Keratinocyte (primary cell): Measurements from ENCODE around the gene SDC3. TPM values are rescaled to one million over a fixed set of nuclear protein-coding genes. Genes with fewer than 3 reads are reported as not detected.

Source experiments
- DNase-seq: peaks from one replicate; pipeline ENCODE4 v3.0.0-alpha.2; 2011; ENCODE audit warnings: low read depth, missing footprints, low spot score
- FAIRE-seq: peaks from 2 replicates; lab custom pipeline; 2011; peaks lifted over from hg19 to GRCh38; lab: Jason Lieb, UNC
- H2AFZ ChIP-seq: 2 replicates; pipeline ENCODE4 v1.6.0; 2012; ENCODE audit warnings: low read length, control low read depth, inconsistent platforms; ENCODE audit not compliant: control insufficient read depth
- H3K27ac ChIP-seq: 2 replicates; pipeline ENCODE4 v1.5.1; 2011; ENCODE audit warnings: low read length; ENCODE audit not compliant: control insufficient read depth, insufficient read depth
- H3K27me3 ChIP-seq: 3 replicates; pipeline ENCODE4 v1.6.0; 2011; ENCODE audit warnings: low read length; ENCODE audit not compliant: control insufficient read depth, insufficient read depth; ENCODE audit errors: extremely low read depth
- H3K36me3 ChIP-seq, 2 experiments: 2 replicates in 1 of 2; 3 replicates in 1 of 2; pipeline ENCODE4 v1.5.1; 2011; ENCODE audit warnings: low read length in 2 of 2, mild to moderate bottlenecking in 1 of 2; ENCODE audit not compliant: control insufficient read depth in 2 of 2, insufficient read depth in 2 of 2; ENCODE audit errors: extremely low read depth in 1 of 2
- H3K4me1 ChIP-seq: 3 replicates; pipeline ENCODE4 v1.5.1; 2011; ENCODE audit warnings: low read length; ENCODE audit not compliant: control insufficient read depth, insufficient read depth; ENCODE audit errors: extremely low read depth
- H3K4me2 ChIP-seq: 3 replicates; pipeline ENCODE4 v1.6.0; 2011; ENCODE audit warnings: low read depth, low read length; ENCODE audit not compliant: control insufficient read depth, insufficient read depth; ENCODE audit errors: extremely low read depth
- H3K4me3 ChIP-seq, 3 experiments: fragments of 200-600 bp in 1 of 3; sonication (generic) in 1 of 3; 2 replicates in 2 of 3; 3 replicates in 1 of 3; pipeline ENCODE4 v1.5.1; 2011 to 2016; ENCODE audit warnings: low read length in 3 of 3, mild to moderate bottlenecking in 3 of 3, control low read depth in 2 of 3, inconsistent platforms in 1 of 3, low read depth in 1 of 3, mixed read lengths in 1 of 3, mixed run types in 1 of 3, moderate library complexity in 1 of 3; ENCODE audit not compliant: control insufficient read depth in 2 of 3, insufficient read depth in 2 of 3; ENCODE audit errors: extremely low read depth in 1 of 3
- H3K79me2 ChIP-seq: 2 replicates; pipeline ENCODE4 v1.6.0; 2012; ENCODE audit warnings: low read length; ENCODE audit not compliant: control insufficient read depth, insufficient read depth
- H3K9ac ChIP-seq: 3 replicates; pipeline ENCODE4 v1.6.0; 2011; ENCODE audit warnings: low read length; ENCODE audit not compliant: control insufficient read depth, insufficient read depth; ENCODE audit errors: extremely low read depth
- H3K9me1 ChIP-seq: 3 replicates; pipeline ENCODE4 v1.6.0; 2011; ENCODE audit warnings: low read length; ENCODE audit not compliant: control insufficient read depth, insufficient read depth; ENCODE audit errors: extremely low read depth
- H3K9me3 ChIP-seq: 2 replicates; pipeline ENCODE4 v1.5.1; 2012; ENCODE audit warnings: low read depth, low read length; ENCODE audit not compliant: control insufficient read depth
- H4K20me1 ChIP-seq: 3 replicates; pipeline ENCODE4 v1.6.0; 2011; ENCODE audit warnings: low read length; ENCODE audit not compliant: control insufficient read depth, insufficient read depth; ENCODE audit errors: extremely low read depth
- EZH2 ChIP-seq: IDR thresholded peaks from one replicate; pipeline ENCODE4 v1.6.1; 2012; ENCODE audit warnings: inconsistent platforms, mild to moderate bottlenecking, low read length, moderate library complexity
- dilution Hi-C: fragments of 300-500 bp; cut with MboI; formaldehyde crosslinking; loops from one replicate; pipeline ENCODE4 v1.7.0; 2020; ENCODE audit warnings: low sequenced_read_pairs; ENCODE audit not compliant: extremely low pct_ligation_motif_present
- polyA plus RNA-seq, 5 experiments: library from polyadenylated mRNA; depleted of rRNA in 3 of 5; stranded (reverse) in 3 of 5; stranded (forward) in 1 of 5; unstranded in 1 of 5; fragments of >200 nt; gene quantifications; 1 replicate in 1 of 5; 2 replicates in 3 of 5; 3 replicates in 1 of 5; pipeline versions ENCODE4 v1.2.1 to v1.2.3, GENCODE V29; 2011 to 2012; ENCODE audit warnings: missing spikeins in 2 of 5, low read depth in 1 of 5, low replicate concordance in 1 of 5
- TF ChIP-seq, protein P1 (sequence below), 3 experiments: IDR thresholded peaks in 1 of 3; conservative IDR thresholded peaks in 1 of 3; optimal IDR thresholded peaks in 1 of 3; 2 replicates in 2 of 3; 3 replicates in 1 of 3; pipeline versions ENCODE3 to v1.5.1; 2011; ENCODE audit warnings: low read length in 3 of 3, mild to moderate bottlenecking in 3 of 3, moderate library complexity in 2 of 3, control low read depth in 1 of 3, inconsistent platforms in 1 of 3; ENCODE audit not compliant: insufficient read depth in 2 of 3; ENCODE audit errors: extremely low read depth in 1 of 3

The SDC3 gene
- polyA plus RNA-seq, 1 donor (not counting 4 experiments of a cell fraction or from before 2014, with no cell fraction given), result 8.8 TPM

DNA sequence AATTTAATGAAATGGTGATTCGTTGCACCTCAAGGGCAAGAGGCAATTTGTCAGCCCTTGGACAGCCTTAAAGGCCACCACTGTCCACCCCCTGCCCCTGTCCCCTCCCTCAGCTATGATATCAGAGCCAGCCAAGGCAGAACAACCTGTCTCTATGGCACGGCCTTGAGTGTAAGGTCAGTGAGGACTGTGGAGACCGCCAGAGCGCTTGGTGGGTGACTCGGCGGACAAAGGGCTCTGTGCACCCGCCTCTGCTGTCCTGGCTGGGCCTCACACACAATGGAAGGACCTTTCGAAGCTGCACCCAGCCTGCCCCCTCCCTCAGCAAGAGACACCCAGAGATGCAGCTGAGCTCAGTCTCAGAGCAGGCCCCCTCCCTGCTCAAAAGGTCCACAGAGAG is 50.6 kb downstream of the SDC3 start:
- H3K4me2 ChIP-seq, result no peak overlapping the region
- no peak overlapping the region for H3K4me3 ChIP-seq
- H3K27ac ChIP-seq, result no peak overlapping the region
- no peak for DNase-seq
- no peak for TF ChIP-seq EZH2
- TF ChIP-seq, protein P1, sequence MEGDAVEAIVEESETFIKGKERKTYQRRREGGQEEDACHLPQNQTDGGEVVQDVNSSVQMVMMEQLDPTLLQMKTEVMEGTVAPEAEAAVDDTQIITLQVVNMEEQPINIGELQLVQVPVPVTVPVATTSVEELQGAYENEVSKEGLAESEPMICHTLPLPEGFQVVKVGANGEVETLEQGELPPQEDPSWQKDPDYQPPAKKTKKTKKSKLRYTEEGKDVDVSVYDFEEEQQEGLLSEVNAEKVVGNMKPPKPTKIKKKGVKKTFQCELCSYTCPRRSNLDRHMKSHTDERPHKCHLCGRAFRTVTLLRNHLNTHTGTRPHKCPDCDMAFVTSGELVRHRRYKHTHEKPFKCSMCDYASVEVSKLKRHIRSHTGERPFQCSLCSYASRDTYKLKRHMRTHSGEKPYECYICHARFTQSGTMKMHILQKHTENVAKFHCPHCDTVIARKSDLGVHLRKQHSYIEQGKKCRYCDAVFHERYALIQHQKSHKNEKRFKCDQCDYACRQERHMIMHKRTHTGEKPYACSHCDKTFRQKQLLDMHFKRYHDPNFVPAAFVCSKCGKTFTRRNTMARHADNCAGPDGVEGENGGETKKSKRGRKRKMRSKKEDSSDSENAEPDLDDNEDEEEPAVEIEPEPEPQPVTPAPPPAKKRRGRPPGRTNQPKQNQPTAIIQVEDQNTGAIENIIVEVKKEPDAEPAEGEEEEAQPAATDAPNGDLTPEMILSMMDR (optimal IDR thresholded peaks at IDR 0.05 in 1 of 3, IDR thresholded peaks at IDR 0.05 in 1 of 3, conservative IDR thresholded peaks at IDR 0.05 in 1 of 3; ENCODE audit: extremely low read depth in 1 of 3, insufficient read depth in 2 of 3, low read length in 3 of 3), result no peak
- H3K9me1 ChIP-seq, result no peaks in the 10 kb centered on the region
- no peak overlapping the region for H2AFZ ChIP-seq
- H4K20me1 ChIP-seq, result peaks cover 3% of the 10 kb centered on the region
- no peak overlapping the region for H3K9ac ChIP-seq
- H3K79me2 ChIP-seq, result no peaks in the 10 kb centered on the region
- FAIRE-seq, result no peak
- dilution Hi-C loops, result no loop called here
- peaks cover 2% of the 10 kb centered on the region for H3K27me3 ChIP-seq
- no peaks in the 10 kb centered on the region for H3K36me3 ChIP-seq
- no peaks in the 10 kb centered on the region for H3K9me3 ChIP-seq
- peaks cover 7% of the 10 kb centered on the region for H3K4me1 ChIP-seq

DNA sequence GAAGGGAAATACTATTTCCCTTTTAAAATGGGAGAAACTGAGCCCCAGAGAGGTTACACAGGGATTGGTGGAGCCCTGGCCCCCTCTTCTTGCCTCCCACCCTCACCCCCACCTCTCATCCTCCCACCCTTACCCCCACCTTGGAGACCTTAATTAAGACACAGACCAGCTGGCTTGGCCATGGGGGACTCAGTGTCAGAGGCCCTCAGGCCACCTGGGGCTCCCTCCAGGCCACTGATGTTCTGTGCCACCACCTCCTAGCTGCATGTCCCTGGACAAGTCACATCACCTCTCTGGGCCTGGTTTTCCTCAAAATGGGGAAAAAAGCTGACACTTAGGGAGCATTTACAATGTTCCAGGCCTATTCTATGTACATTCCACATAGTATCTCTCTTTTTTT is 51.5 kb downstream of the SDC3 start:
- peaks cover 2% of the 10 kb centered on the region for H3K27me3 ChIP-seq
- H3K36me3 ChIP-seq, result no peaks in the 10 kb centered on the region
- TF ChIP-seq EZH2, result no peak
- TF ChIP-seq, protein P1 (optimal IDR thresholded peaks at IDR 0.05 in 1 of 3, IDR thresholded peaks at IDR 0.05 in 1 of 3, conservative IDR thresholded peaks at IDR 0.05 in 1 of 3; ENCODE audit: extremely low read depth in 1 of 3, insufficient read depth in 2 of 3, low read length in 3 of 3), result no peak
- H3K4me3 ChIP-seq, result no peak overlapping the region
- H3K4me1 ChIP-seq, result peaks cover 7% of the 10 kb centered on the region
- no peak overlapping the region for H3K9ac ChIP-seq
- FAIRE-seq (no peak), DNase-seq (no peak)
- H3K9me3 ChIP-seq, result no peaks in the 10 kb centered on the region
- no peak overlapping the region for H3K4me2 ChIP-seq
- dilution Hi-C loops, result no loop called here
- H4K20me1 ChIP-seq, result peaks cover 3% of the 10 kb centered on the region
- H3K79me2 ChIP-seq, result no peaks in the 10 kb centered on the region
- no peak overlapping the region for H2AFZ ChIP-seq
- H3K9me1 ChIP-seq, result no peaks in the 10 kb centered on the region
- H3K27ac ChIP-seq, result no peak overlapping the region
